Osteoblast (primary cell): ENCODE results near the gene TMTC1. TPM values are rescaled to one million over a fixed set of nuclear protein-coding genes. Genes with fewer than 3 reads are reported as not detected.

Experiments
- DNase-seq: peaks from one replicate; pipeline ENCODE4 v3.0.0; 2011; ENCODE audit warnings: low spot score, mixed read lengths; ENCODE audit not compliant: insufficient read length; ENCODE audit errors: missing footprints
- H2AFZ ChIP-seq: 2 replicates; pipeline ENCODE4 v1.6.0; 2011; ENCODE audit warnings: mild to moderate bottlenecking, low read length
- H3K27ac ChIP-seq: 2 replicates; pipeline ENCODE4 v1.5.1; 2011; ENCODE audit warnings: mild to moderate bottlenecking, low read depth, low read length, moderate library complexity
- H3K27me3 ChIP-seq: 2 replicates; pipeline ENCODE4 v1.6.0; 2012; ENCODE audit warnings: mild to moderate bottlenecking, control low read depth, inconsistent platforms, low read length, moderate library complexity; ENCODE audit not compliant: insufficient read depth
- H3K36me3 ChIP-seq: 2 replicates; pipeline ENCODE4 v1.5.1; 2011; ENCODE audit warnings: mild to moderate bottlenecking, low read length, control low read depth, moderate library complexity; ENCODE audit not compliant: insufficient read depth
- H3K4me1 ChIP-seq: 2 replicates; pipeline ENCODE4 v1.5.1; 2011; ENCODE audit warnings: mild to moderate bottlenecking, low read length, control low read depth, moderate library complexity; ENCODE audit not compliant: insufficient read depth
- H3K4me2 ChIP-seq: 2 replicates; pipeline ENCODE4 v1.6.0; 2011; ENCODE audit warnings: mild to moderate bottlenecking, low read length; ENCODE audit not compliant: insufficient read depth
- H3K4me3 ChIP-seq: fragments of 200-600 bp; sonication (generic); 3 replicates; pipeline ENCODE4 v1.5.1; 2012; ENCODE audit warnings: mild to moderate bottlenecking, low read length, inconsistent platforms; ENCODE audit not compliant: insufficient read depth
- H3K79me2 ChIP-seq: 2 replicates; pipeline ENCODE4 v1.6.0; 2012; ENCODE audit warnings: mild to moderate bottlenecking, low read length, control low read depth, inconsistent platforms; ENCODE audit not compliant: insufficient read depth
- H3K9me3 ChIP-seq: 2 replicates; pipeline ENCODE4 v1.5.1; 2011; ENCODE audit warnings: low read depth, low read length, control low read depth
- H4K20me1 ChIP-seq: 2 replicates; pipeline ENCODE4 v1.6.0; 2012; ENCODE audit warnings: mild to moderate bottlenecking, low read length, control low read depth; ENCODE audit not compliant: insufficient read depth
- CTCF ChIP-seq: IDR thresholded peaks from 2 replicates; pipeline ENCODE4 v1.5.1; 2011; ENCODE audit warnings: mild to moderate bottlenecking, low read depth, low read length, moderate library complexity; ENCODE audit errors: extremely low read depth
- total RNA-seq: library from RNA; depleted of rRNA; stranded (reverse); fragments of >200 nt; gene quantifications from 2 replicates; pipeline ENCODE4 v1.2.3, GENCODE V29; 2012

Gene TMTC1
- total RNA-seq, 1 donor = 50.3 TPM

- Histone ChIP-seq H2AFZ (no peak overlapping the region), H3K9me3 (no peaks in the 10 kb centered on the region), H3K4me3 (no peak overlapping the region), H3K4me2 (no peak overlapping the region), H3K36me3 (no peaks in the 10 kb centered on the region), H4K20me1 (no peaks in the 10 kb centered on the region), H3K79me2 (no peaks in the 10 kb centered on the region), H3K27ac (no peak overlapping the region), H3K4me1 (peaks cover 6% of the 10 kb centered on the region), H3K27me3 (no peaks in the 10 kb centered on the region)
- DNase-seq = no peak
- TF ChIP-seq CTCF = no peak
Measured at GRCh38 chr12:29709054-29709453, 74.7 kb downstream of the TMTC1 start.

GRCh38 chr12:29707846-29708245, 75.9 kb downstream of the TMTC1 start:
- Histone ChIP-seq H3K27ac (no peak overlapping the region), H3K4me2 (no peak overlapping the region), H3K4me1 (peaks cover under 1% of the 10 kb centered on the region), H4K20me1 (no peaks in the 10 kb centered on the region), H3K27me3 (no peaks in the 10 kb centered on the region), H3K4me3 (no peak overlapping the region), H2AFZ (no peak overlapping the region), H3K36me3 (no peaks in the 10 kb centered on the region), H3K79me2 (no peaks in the 10 kb centered on the region), H3K9me3 (no peaks in the 10 kb centered on the region)
- DNase-seq = no peak
- no peak for TF ChIP-seq CTCF

- DNase-seq = no peak
- Histone ChIP-seq H2AFZ (no peak overlapping the region), H3K79me2 (no peaks in the 10 kb centered on the region), H3K27me3 (no peaks in the 10 kb centered on the region), H4K20me1 (no peaks in the 10 kb centered on the region), H3K9me3 (no peaks in the 10 kb centered on the region), H3K27ac (no peak overlapping the region), H3K36me3 (no peaks in the 10 kb centered on the region), H3K4me1 (peaks cover 2% of the 10 kb centered on the region), H3K4me2 (no peak overlapping the region), H3K4me3 (no peak overlapping the region)
- no peak for TF ChIP-seq CTCF
Measured at GRCh38 chr12:29706311-29706710, 77.4 kb downstream of the TMTC1 start.

GRCh38 chr12:29703528-29703927, 80.2 kb downstream of the TMTC1 start:
- Histone ChIP-seq H3K4me3 (no peak overlapping the region), H3K79me2 (no peaks in the 10 kb centered on the region), H3K4me1 (peaks cover 7% of the 10 kb centered on the region), H3K27me3 (no peaks in the 10 kb centered on the region), H3K9me3 (no peaks in the 10 kb centered on the region), H3K36me3 (no peaks in the 10 kb centered on the region), H2AFZ (no peak overlapping the region), H3K4me2 (no peak overlapping the region), H3K27ac (no peak overlapping the region), H4K20me1 (no peaks in the 10 kb centered on the region)
- no peak for DNase-seq
- no peak for TF ChIP-seq CTCF
